Epithelial cell of proximal tubule (primary cell): Measurements from ENCODE around the gene CLNS1A. TPM values are rescaled to one million over a fixed set of nuclear protein-coding genes. Genes with fewer than 3 reads are reported as not detected.
A peak's percentile ranks its signal among the peaks of the same experiment; 100 is the strongest.

Experiments
- DNase-seq: peaks from one replicate; pipeline ENCODE4 v3.0.0-alpha.2; 2011; ENCODE audit warnings: low read depth
- H3K4me3 ChIP-seq: 2 replicates; pipeline ENCODE4 v1.5.1; 2011; ENCODE audit warnings: low read depth, mild to moderate bottlenecking, low read length
- total RNA-seq: library from RNA; depleted of rRNA; stranded (reverse); fragments of >200 nt; gene quantifications from 2 replicates; pipeline ENCODE4 v1.2.3, GENCODE V29; 2015
- TF ChIP-seq, protein P1 (sequence below): conservative IDR thresholded peaks from 2 replicates; pipeline ENCODE4 v1.5.1; 2012; ENCODE audit warnings: low read depth, mild to moderate bottlenecking, low read length

CLNS1A gene
- total RNA-seq, 1 donor from 2014 or later, result 112 TPM

DNA sequence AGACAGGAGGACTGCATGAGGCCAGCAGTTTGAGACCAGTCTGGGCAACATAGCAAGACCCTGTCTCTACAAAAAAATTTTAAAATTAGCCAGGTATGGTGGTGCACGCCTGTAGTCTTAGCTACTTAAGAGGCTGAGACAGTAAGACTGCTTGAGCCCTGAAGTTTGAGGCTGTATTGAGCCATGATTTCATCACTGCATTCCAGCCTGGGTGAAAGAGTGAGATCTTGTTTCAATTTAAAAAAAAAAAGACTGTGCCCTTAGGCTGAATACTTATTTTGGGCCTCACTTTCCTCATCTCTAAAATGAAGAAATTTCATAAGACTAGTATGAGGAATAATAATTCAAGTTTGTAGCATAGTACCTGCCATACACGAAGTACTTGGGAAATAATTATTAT is 41.0 kb downstream of the CLNS1A start:
- H3K4me3 ChIP-seq, result no peak overlapping the region
- DNase-seq, result no peak
- TF ChIP-seq, protein P1, sequence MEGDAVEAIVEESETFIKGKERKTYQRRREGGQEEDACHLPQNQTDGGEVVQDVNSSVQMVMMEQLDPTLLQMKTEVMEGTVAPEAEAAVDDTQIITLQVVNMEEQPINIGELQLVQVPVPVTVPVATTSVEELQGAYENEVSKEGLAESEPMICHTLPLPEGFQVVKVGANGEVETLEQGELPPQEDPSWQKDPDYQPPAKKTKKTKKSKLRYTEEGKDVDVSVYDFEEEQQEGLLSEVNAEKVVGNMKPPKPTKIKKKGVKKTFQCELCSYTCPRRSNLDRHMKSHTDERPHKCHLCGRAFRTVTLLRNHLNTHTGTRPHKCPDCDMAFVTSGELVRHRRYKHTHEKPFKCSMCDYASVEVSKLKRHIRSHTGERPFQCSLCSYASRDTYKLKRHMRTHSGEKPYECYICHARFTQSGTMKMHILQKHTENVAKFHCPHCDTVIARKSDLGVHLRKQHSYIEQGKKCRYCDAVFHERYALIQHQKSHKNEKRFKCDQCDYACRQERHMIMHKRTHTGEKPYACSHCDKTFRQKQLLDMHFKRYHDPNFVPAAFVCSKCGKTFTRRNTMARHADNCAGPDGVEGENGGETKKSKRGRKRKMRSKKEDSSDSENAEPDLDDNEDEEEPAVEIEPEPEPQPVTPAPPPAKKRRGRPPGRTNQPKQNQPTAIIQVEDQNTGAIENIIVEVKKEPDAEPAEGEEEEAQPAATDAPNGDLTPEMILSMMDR, result no peak

DNA sequence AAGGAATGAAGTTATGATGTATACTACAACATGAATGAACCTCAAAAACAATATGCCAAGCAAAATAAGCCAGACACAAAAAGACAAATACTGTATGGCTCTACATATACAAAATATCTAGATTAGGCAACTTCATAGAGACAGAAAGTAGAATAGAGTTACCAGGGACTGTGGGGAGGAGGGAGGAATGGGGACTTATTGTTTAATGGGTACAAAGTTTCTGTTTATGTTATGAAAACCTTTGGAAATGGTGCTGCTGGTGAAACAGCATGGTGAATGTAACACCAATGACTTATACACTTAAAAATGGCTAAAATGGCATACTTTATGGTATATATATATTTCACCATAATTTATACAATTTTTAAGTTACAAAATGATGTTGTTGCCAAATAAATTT is 43.7 kb downstream of the CLNS1A start:
- TF ChIP-seq, protein P1, result no peak
- DNase-seq, result no peak
- H3K4me3 ChIP-seq, result no peak overlapping the region

DNA sequence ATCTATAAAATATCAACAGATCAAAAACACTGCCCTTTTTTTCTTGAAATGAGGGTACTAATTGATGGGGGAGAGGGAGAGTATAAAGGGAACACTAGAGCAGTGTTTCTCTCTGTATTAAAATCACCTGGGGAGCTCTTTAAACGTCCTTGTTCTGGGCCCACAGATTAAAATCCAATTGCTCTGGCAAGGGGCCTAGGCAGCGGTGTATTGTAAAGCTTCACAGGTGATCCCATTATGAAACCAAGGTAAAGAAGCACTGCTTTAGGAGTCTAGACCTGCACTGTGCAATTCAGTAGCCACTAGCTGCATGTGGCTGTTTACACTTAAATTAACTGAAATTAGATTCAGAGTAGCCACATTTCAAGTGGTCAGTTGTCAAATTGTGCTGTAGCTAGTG is 44.9 kb downstream of the CLNS1A start:
- H3K4me3 ChIP-seq, result no peak overlapping the region
- TF ChIP-seq, protein P1, result no peak
- DNase-seq, result no peak

DNA sequence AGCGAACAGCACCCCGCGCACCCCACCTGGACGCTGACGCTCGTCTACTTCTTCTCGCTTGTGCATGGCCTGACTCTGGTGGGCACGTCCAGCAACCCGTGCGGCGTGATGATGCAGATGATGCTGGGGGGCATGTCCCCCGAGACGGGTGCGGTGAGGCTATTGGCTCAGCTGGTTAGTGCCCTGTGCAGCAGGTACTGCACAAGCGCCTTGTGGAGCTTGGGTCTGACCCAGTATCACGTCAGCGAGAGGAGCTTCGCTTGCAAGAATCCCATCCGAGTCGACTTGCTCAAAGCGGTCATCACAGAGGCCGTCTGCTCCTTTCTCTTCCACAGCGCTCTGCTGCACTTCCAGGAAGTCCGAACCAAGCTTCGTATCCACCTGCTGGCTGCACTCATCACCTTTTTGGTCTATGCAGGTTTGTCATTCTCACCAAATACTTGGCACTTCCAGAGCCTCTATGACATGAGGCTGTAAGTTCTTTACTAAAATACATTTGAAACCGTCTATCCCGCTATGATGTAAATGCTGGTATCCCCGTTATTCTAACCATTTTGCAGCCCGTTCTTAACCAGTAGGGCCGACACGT is 47.3 kb downstream of the CLNS1A start:
- TF ChIP-seq, protein P1, result peak; percentile 8
- peak overlapping the region; percentile 66 for H3K4me3 ChIP-seq
- DNase-seq, result no peak

DNA sequence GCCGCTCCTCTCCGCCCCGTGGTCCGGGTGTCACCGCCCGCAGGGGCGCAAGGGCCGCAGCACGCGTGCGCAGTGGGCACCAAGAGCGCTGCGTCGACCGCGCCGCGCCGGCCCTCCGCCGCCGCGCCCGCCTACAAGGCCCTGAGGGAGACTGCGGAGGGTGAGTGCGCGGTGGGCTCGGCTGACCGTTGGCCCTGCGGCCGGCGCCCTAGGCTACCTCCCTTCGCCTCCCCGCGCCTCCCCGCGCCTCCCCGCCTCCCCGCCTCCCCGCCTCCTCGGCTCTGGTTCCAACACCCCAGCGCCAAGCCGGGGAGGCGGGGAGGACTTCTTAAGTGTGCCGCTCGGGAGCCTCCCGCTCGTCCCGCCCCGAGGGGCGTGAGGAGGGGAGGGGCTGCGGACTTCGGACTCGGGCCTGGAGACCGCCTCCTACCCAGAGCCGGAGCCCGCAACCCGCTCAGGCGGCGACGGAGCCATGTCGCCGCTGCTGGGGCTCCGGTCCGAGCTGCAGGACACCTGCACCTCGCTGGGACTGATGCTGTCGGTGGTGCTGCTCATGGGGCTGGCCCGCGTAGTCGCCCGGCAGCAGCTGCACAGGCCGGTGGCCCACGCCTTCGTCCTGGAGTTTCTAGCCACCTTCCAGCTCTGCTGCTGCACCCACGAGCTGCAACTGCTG is 47.9 kb downstream of the CLNS1A start, which contains the start of gene AQP11:
TSS of gene AQP11 (plus strand) at position 433 of the 673 bp plus-strand sequence. CDS start at position 473, 40 bp downstream.
- TF ChIP-seq, protein P1, result no peak
- no peak for DNase-seq
- H3K4me3 ChIP-seq, result peak within 1 kb of the TSS; percentile 66

DNA sequence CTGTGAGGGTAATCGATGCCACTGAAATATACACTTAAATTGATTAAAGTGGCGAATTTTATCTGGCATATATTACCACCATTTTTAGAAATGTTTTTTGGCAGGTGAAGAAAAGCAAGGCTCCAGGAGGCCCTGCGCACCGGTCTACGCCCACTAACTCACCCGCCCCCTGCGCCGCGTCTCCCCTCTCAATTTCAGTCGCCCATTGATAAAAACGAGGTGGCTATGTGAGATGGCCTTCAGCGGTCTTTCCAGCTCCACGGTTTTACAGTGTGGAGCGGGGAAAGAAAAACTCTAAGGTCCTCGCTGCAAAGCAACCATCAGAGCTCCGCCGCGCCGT is 48.4 kb downstream of the CLNS1A start:
- TF ChIP-seq, protein P1, result no peak

More for the DNA sequence above, 48.4 kb downstream of the CLNS1A start:
- no peak for DNase-seq
- peak overlapping the region; percentile 66 for H3K4me3 ChIP-seq
